ENCODE data around the gene EIF1.
A peak's percentile ranks its signal among the peaks of the same experiment; 100 is the strongest.

DNA sequence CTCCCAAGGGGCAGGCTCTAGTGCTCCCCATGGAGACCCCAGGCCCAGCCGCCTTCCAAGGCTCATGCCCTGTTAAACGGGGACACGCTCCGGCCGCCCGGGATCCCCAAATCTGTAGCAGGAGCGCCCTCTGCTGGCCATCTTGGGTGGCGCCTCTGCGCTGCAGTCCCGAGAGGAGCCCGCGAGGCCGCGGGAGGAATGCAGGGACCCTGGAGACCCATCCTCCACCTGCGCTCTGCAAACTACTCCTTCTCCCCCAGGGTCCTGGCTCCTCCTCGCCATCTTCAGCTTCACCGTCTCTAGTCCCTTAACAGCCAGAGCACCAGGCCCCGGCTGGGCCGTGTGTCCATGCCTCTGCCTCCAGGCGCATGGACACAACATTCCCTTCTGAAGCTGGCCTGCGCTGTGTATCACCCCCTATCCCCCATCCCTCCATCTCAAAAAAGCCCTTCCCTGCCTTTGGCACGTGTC, 40.7 kb upstream of the EIF1 start:
- TF ChIP-seq, protein P1, sequence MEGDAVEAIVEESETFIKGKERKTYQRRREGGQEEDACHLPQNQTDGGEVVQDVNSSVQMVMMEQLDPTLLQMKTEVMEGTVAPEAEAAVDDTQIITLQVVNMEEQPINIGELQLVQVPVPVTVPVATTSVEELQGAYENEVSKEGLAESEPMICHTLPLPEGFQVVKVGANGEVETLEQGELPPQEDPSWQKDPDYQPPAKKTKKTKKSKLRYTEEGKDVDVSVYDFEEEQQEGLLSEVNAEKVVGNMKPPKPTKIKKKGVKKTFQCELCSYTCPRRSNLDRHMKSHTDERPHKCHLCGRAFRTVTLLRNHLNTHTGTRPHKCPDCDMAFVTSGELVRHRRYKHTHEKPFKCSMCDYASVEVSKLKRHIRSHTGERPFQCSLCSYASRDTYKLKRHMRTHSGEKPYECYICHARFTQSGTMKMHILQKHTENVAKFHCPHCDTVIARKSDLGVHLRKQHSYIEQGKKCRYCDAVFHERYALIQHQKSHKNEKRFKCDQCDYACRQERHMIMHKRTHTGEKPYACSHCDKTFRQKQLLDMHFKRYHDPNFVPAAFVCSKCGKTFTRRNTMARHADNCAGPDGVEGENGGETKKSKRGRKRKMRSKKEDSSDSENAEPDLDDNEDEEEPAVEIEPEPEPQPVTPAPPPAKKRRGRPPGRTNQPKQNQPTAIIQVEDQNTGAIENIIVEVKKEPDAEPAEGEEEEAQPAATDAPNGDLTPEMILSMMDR (IDR thresholded peaks at IDR 0.05): peak; percentile 94 to 99 (median 97)
- TF ChIP-seq EP300 (IDR thresholded peaks at IDR 0.05): no peak
- TF ChIP-seq POLR2A (IDR thresholded peaks at IDR 0.05): no peak

Measured in tibial nerve (tissue), 4 donors.